ENCODE data around the gene BCKDHB.

The BCKDHB gene

GRCh38 chr6:80338201-80338836 lies 231.8 kb downstream of the BCKDHB start:
- peak in 1 of 2 experiments; percentile 21 for DNase-seq

GRCh38 chr6:80339421-80339820 lies 232.9 kb downstream of the BCKDHB start:
- DNase-seq = no peak

- DNase-seq = no peak
These were observed 233.8 kb downstream of the BCKDHB start for GRCh38 chr6:80340280-80340679.

GRCh38 chr6:80340686-80341085 lies 234.2 kb downstream of the BCKDHB start:
- no peak for DNase-seq

- no peak for DNase-seq
These were observed 234.9 kb downstream of the BCKDHB start for GRCh38 chr6:80341330-80341729.

- DNase-seq = no peak
These were observed 237.0 kb downstream of the BCKDHB start for GRCh38 chr6:80343511-80343910.

GRCh38 chr6:80347101-80347500 lies 240.6 kb downstream of the BCKDHB start:
- DNase-seq = no peak

- no peak for DNase-seq
These were observed 241.8 kb downstream of the BCKDHB start for GRCh38 chr6:80348263-80348662.

- DNase-seq = no peak
These were observed 249.5 kb downstream of the BCKDHB start for GRCh38 chr6:80356000-80356399.

- DNase-seq = no peak
These were observed 250.1 kb downstream of the BCKDHB start for GRCh38 chr6:80356545-80356944.

GRCh38 chr6:80357081-80357480 lies 250.6 kb downstream of the BCKDHB start:
- DNase-seq = no peak

GRCh38 chr6:80357674-80358073 lies 251.2 kb downstream of the BCKDHB start:
- DNase-seq = no peak

GRCh38 chr6:80363501-80364122 lies 257.1 kb downstream of the BCKDHB start:
- no peak for DNase-seq

GRCh38 chr6:80364149-80364548 lies 257.7 kb downstream of the BCKDHB start:
- no peak for DNase-seq

- DNase-seq = no peak
These were observed 259.6 kb downstream of the BCKDHB start for GRCh38 chr6:80366051-80366450.

- DNase-seq = peak; percentile 35 to 36
These were observed 260.2 kb downstream of the BCKDHB start for GRCh38 chr6:80366714-80367113.

GRCh38 chr6:80376411-80376810 lies 269.9 kb downstream of the BCKDHB start:
- no peak for DNase-seq

GRCh38 chr6:80380566-80380965 lies 274.1 kb downstream of the BCKDHB start:
- DNase-seq = no peak

- no peak for DNase-seq
These were observed 276.3 kb downstream of the BCKDHB start for GRCh38 chr6:80382811-80383210.

GRCh38 chr6:80388507-80388906 lies 282.0 kb downstream of the BCKDHB start:
- DNase-seq = no peak
